Stimulated activated CD8-positive, alpha-beta memory T cell treated with anti-CD3 and anti-CD28 coated beads, Interleukin-2, amount 100 ng/mL, for 48 hours (primary cell): ENCODE results near the gene CALM3.
"Not testable (repeated sequence)": the region's sequence is repeated elsewhere in the genome, so short reads cannot be mapped to it uniquely, and the experiment has no call there.

Experiments
- DNase-seq, 2 donors: peaks; one replicate each; pipeline ENCODE4 v3.0.0-alpha.2; 2020; ENCODE audit warnings: low read depth in 2 of 2

The CALM3 gene

GRCh38 chr19:46614114-46614722 is 13.1 kb downstream of the CALM3 start:
- peak; percentile 79 to 82 for DNase-seq

GRCh38 chr19:46615966-46616365 is 14.8 kb downstream of the CALM3 start:
- no peak for DNase-seq

- DNase-seq, result peak in 1 of 2 donors; percentile 71
Measured at GRCh38 chr19:46616631-46617322, 15.6 kb downstream of the CALM3 start.

- DNase-seq, result no peak
Measured at GRCh38 chr19:46617601-46618000, 16.5 kb downstream of the CALM3 start.

- DNase-seq, result no peak
Measured at GRCh38 chr19:46618670-46619231, 17.6 kb downstream of the CALM3 start.

- DNase-seq, result no peak
Measured at GRCh38 chr19:46620267-46620666, 19.1 kb downstream of the CALM3 start.

GRCh38 chr19:46620716-46621115 is 19.6 kb downstream of the CALM3 start:
- DNase-seq, result no peak

- DNase-seq, result no peak
Measured at GRCh38 chr19:46621191-46622117, 20.3 kb downstream of the CALM3 start.

GRCh38 chr19:46622118-46622446 is 21.0 kb downstream of the CALM3 start:
- no peak for DNase-seq

GRCh38 chr19:46623915-46624502 is 22.9 kb downstream of the CALM3 start:
- no peak for DNase-seq

GRCh38 chr19:46624958-46625661 is 24.0 kb downstream of the CALM3 start, which contains the start of gene PTGIR:
Gene PTGIR (minus strand): TSS chr19:46625089. CDS start chr19:46624225, 864 bp downstream.
- no peak for DNase-seq

- no peak for DNase-seq
Measured at GRCh38 chr19:46625731-46626130, 24.6 kb downstream of the CALM3 start.

GRCh38 chr19:46626446-46626845 is 25.3 kb downstream of the CALM3 start:
- DNase-seq, result no peak

- DNase-seq, result not testable (repeated sequence)
Measured at GRCh38 chr19:46628970-46629369, 27.8 kb downstream of the CALM3 start.

GRCh38 chr19:46629546-46630025 is 28.5 kb downstream of the CALM3 start:
- no peak for DNase-seq

GRCh38 chr19:46630586-46631205 is 29.6 kb downstream of the CALM3 start:
- DNase-seq, result no peak

GRCh38 chr19:46631481-46631880 is 30.4 kb downstream of the CALM3 start:
- no peak for DNase-seq

- no peak for DNase-seq
Measured at GRCh38 chr19:46633130-46633529, 32.0 kb downstream of the CALM3 start.

GRCh38 chr19:46634045-46634655 is 33.0 kb downstream of the CALM3 start:
- DNase-seq, result peak; percentile 95 to 96

GRCh38 chr19:46634656-46635218 is 33.6 kb downstream of the CALM3 start:
- DNase-seq, result no peak
